ENCODE data around the gene MANEA. TPM values are rescaled to one million over a fixed set of nuclear protein-coding genes. Genes with fewer than 3 reads are reported as not detected.
A peak's percentile ranks its signal among the peaks of the same experiment; 100 is the strongest.

Gene MANEA
- total and polyA plus RNA-seq, 2 of the 4 experiments (the other 2 are of a cell fraction), result 3.9 to 9.0 TPM

DNA sequence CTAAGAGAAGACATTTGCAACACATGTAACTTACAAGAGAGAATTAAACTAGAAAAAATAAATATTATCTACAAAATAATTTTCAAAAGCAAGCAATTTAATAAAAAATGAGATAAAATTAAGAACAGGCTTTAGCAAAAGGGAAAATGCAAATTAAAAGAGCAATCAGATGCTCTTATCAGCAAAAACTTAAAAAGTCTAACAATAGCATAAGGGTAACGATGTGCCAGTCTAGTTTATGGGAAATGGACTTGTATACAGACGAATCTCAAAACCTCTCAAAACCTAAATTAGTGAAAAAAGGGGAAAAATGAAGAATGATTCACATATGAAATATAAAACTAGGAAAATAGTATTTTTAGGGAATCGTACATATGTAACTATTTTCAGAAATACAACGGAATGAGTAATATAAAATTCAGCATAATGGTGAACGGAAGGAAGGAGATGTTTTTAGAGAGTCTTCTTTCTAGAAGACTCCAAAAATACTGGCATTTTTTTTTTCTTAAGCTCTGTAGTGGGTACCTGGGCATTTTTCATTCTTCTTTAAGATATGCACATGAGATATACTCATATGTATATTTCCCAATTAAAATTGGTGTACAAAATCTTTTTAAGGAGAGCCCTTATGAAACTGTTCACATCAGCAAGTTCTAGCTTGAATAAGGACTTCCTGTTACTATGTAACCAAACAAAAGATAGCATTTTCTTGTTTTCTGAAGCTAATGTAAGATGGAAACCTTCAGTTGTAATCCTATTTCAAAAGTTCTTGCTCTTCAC lies 927 bp upstream of the MANEA start:
- BruUV-seq (replicated peaks), result TSS peak; percentile 43
- dilution Hi-C loops (cut with HindIII; ENCODE audit: low sequenced_read_pairs, unreplicated experiment), result no loop called here
- peak overlapping the region; percentile 93; the same call in 1 of the 2 replicates for H3K9ac ChIP-seq (ENCODE audit: low read depth, low read length)
- 0 out of 2 replicates have a peak, but pooled peaks cover 2% of the 10 kb centered on the region for H3K9me1 ChIP-seq (ENCODE audit: insufficient read depth, low read length)
- H3K9me3 ChIP-seq (ENCODE audit: control insufficient read depth, insufficient read depth, low read length), result no peaks in the 10 kb centered on the region
- no CpG with 5 or more reads among the region's 5 CpGs for WGBS, 2 experiments (ENCODE audit: extremely low coverage in 2 of 2, insufficient read length in 1 of 2)
- H2BK20ac ChIP-seq (ENCODE audit: low read depth, low read length), result no peak overlapping the region
- POLR2A ChIA-PET (ENCODE audit: unreplicated experiment), result interaction anchor here (0.5 kb wide), 1 partner anchor 17 kb away, joined by 3 read pairs; no protein-coding TSS in a partner anchor
- H2AFZ ChIP-seq (replicated peaks; ENCODE audit: low read length, poor library complexity), result no peak overlapping the region
- peak overlapping the region; percentile 52 for H2BK5ac ChIP-seq (ENCODE audit: low read depth, low read length, poor library complexity, severe bottlenecking)
- H2AK5ac ChIP-seq (ENCODE audit: low read depth, low read length), result no peak overlapping the region
- H3K23ac ChIP-seq (ENCODE audit: low read depth, low read length), result no peak overlapping the region; the same call in 1 of the 2 replicates
- no peak overlapping the region for H2BK15ac ChIP-seq (ENCODE audit: low read depth, low read length)
- H3K27me3 ChIP-seq (ENCODE audit: control insufficient read depth, insufficient read depth, low read length), result no peaks in the 10 kb centered on the region
- in situ Hi-C loops (cut with MboI; ENCODE audit: low sequenced_read_pairs), result no loop called here
- peak overlapping the region in 1 of 2 experiments; percentile 99; a peak in 2 of 4 replicates for H4K8ac ChIP-seq (ENCODE audit: low read depth in 2 of 2, low read length in 2 of 2)
- intact Hi-C loops (cut with micrococcal nuclease), result loop anchor here (2.0 to 5.0 kb wide), 2 partner anchors 24 to 946 kb away; partner anchors contain the start of gene UFL1
- H3K4me3 ChIP-seq (ENCODE audit: insufficient read depth, low read depth, low read length), result peak overlapping the region; percentile 99
- no peaks in the 10 kb centered on the region for H3K36me3 ChIP-seq (ENCODE audit: control insufficient read depth, insufficient read depth, low read length)
- CTCF ChIA-PET, result no interaction called here
- peak overlapping the region; percentile 77 for H3K4me2 ChIP-seq (ENCODE audit: low read depth, low read length)
- H3K27ac ChIP-seq (ENCODE audit: insufficient read depth, low read length), result peak overlapping the region; percentile 46; the same call in 1 of the 2 replicates
- peak overlapping the region; percentile 86; the same call in 1 of the 2 replicates for H3K56ac ChIP-seq (ENCODE audit: extremely low read depth, insufficient read depth, low read length)
- no peaks in the 10 kb centered on the region for H4K20me1 ChIP-seq (ENCODE audit: insufficient read depth, low read length)
- no peak overlapping the region for H2AK9ac ChIP-seq (replicated peaks; ENCODE audit: low read depth, low read length, poor library complexity)
- H4K91ac ChIP-seq (ENCODE audit: insufficient read depth, low read depth, low read length), result no peak overlapping the region
- no peak; the same call in 1 of the 2 replicates for ATAC-seq (ENCODE audit: low read depth)
- peak overlapping the region; percentile 67 for H3K18ac ChIP-seq (ENCODE audit: low read depth, low read length)
- TF ChIP-seq, protein P1, sequence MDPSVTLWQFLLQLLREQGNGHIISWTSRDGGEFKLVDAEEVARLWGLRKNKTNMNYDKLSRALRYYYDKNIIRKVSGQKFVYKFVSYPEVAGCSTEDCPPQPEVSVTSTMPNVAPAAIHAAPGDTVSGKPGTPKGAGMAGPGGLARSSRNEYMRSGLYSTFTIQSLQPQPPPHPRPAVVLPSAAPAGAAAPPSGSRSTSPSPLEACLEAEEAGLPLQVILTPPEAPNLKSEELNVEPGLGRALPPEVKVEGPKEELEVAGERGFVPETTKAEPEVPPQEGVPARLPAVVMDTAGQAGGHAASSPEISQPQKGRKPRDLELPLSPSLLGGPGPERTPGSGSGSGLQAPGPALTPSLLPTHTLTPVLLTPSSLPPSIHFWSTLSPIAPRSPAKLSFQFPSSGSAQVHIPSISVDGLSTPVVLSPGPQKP (IDR thresholded peaks at IDR 0.05; ENCODE audit: borderline replicate concordance, low read depth, low read length), result no peak
- TF ChIP-seq POLR2A (IDR thresholded peaks at IDR 0.05; ENCODE audit: low read depth, low read length) (no peak; the same call in 1 of the 2 replicates), MAZ (IDR thresholded peaks at IDR 0.05; ENCODE audit: borderline replicate concordance, low read depth, low read length) (no peak), MXI1 (IDR thresholded peaks at IDR 0.05; ENCODE audit: borderline replicate concordance, low read depth, low read length) (no peak), RCOR1 (IDR thresholded peaks at IDR 0.05; ENCODE audit: insufficient replicate concordance, low read length) (no peak), MAFK (IDR thresholded peaks at IDR 0.05; ENCODE audit: low read depth, low read length) (0 out of 2 replicates have a peak, but pooled peaks have one; percentile 4), BHLHE40 (IDR thresholded peaks at IDR 0.05; ENCODE audit: low read depth, low read length) (no peak)
- TF ChIP-seq, protein P2, sequence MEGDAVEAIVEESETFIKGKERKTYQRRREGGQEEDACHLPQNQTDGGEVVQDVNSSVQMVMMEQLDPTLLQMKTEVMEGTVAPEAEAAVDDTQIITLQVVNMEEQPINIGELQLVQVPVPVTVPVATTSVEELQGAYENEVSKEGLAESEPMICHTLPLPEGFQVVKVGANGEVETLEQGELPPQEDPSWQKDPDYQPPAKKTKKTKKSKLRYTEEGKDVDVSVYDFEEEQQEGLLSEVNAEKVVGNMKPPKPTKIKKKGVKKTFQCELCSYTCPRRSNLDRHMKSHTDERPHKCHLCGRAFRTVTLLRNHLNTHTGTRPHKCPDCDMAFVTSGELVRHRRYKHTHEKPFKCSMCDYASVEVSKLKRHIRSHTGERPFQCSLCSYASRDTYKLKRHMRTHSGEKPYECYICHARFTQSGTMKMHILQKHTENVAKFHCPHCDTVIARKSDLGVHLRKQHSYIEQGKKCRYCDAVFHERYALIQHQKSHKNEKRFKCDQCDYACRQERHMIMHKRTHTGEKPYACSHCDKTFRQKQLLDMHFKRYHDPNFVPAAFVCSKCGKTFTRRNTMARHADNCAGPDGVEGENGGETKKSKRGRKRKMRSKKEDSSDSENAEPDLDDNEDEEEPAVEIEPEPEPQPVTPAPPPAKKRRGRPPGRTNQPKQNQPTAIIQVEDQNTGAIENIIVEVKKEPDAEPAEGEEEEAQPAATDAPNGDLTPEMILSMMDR (conservative IDR thresholded peaks at IDR 0.05; ENCODE audit: low read depth, low read length), result no peak
- no peaks in the 10 kb centered on the region for H3K4me1 ChIP-seq (ENCODE audit: control insufficient read depth, insufficient read depth, low read length)
- DNase-seq, result no peak
- no peak overlapping the region for H3K14ac ChIP-seq (replicated peaks; ENCODE audit: low read depth, low read length)
- H4K5ac ChIP-seq (ENCODE audit: low read depth, low read length), result no peak overlapping the region
- H2BK120ac ChIP-seq (ENCODE audit: low read depth, low read length), result no peak overlapping the region
- no peak overlapping the region for H3K4ac ChIP-seq (ENCODE audit: low read depth, low read length)
- peaks cover 6 to 16% of the 10 kb centered on the region in 2 experiments for H3K79me1 ChIP-seq (ENCODE audit: low read depth in 1 of 2, low read length in 2 of 2)

All from IMR-90 (cell line).